Smooth muscle cell (in vitro differentiated cells): ENCODE results near the gene FGD6. TPM values are rescaled to one million over a fixed set of nuclear protein-coding genes. Genes with fewer than 3 reads are reported as not detected.

Source experiments
- DNase-seq: peaks from one replicate; lab custom pipeline; 2025; ENCODE audit not compliant: unreplicated experiment; lab: John Stamatoyannopoulos, UW
- H2AFZ ChIP-seq: fragments of 200-600 bp; sonication (generic); 2 replicates; pipeline ENCODE4 v1.6.0; 2016; ENCODE audit warnings: antibody characterized with exemption, low read depth, mild to moderate bottlenecking
- H3F3A ChIP-seq: fragments of 200-600 bp; sonication (generic); 2 replicates; pipeline ENCODE4 v1.6.0; 2017; ENCODE audit warnings: antibody characterized with exemption, low read depth
- H3K27ac ChIP-seq: fragments of 200-600 bp; sonication (generic); 2 replicates; pipeline ENCODE4 v1.5.1; 2016; ENCODE audit warnings: low read depth, mild to moderate bottlenecking
- H3K27me3 ChIP-seq: fragments of 200-600 bp; sonication (generic); 2 replicates; pipeline ENCODE4 v1.6.1; 2016; ENCODE audit warnings: low read depth, mild to moderate bottlenecking
- H3K36me3 ChIP-seq: fragments of 200-600 bp; sonication (generic); 2 replicates; pipeline ENCODE4 v1.5.1; 2016; ENCODE audit warnings: low read depth
- H3K4me1 ChIP-seq: fragments of 200-600 bp; sonication (generic); 2 replicates; pipeline ENCODE4 v1.5.1; 2016; ENCODE audit warnings: low read depth
- H3K4me2 ChIP-seq: fragments of 200-600 bp; sonication (generic); 2 replicates; pipeline ENCODE4 v1.6.0; 2016; ENCODE audit warnings: mild to moderate bottlenecking
- H3K4me3 ChIP-seq: fragments of 200-600 bp; sonication (generic); 2 replicates; pipeline ENCODE4 v1.5.1; 2016; ENCODE audit warnings: mild to moderate bottlenecking
- H3K79me2 ChIP-seq: fragments of 200-600 bp; sonication (generic); 2 replicates; pipeline ENCODE4 v1.6.0; 2016; ENCODE audit warnings: low read depth, mild to moderate bottlenecking
- H3K9ac ChIP-seq: fragments of 200-600 bp; sonication (generic); 2 replicates; pipeline ENCODE4 v1.6.0; 2016; ENCODE audit warnings: low read depth
- H3K9me3 ChIP-seq: fragments of 200-600 bp; sonication (generic); replicated peaks from 2 replicates; pipeline ENCODE4 v1.5.1; 2016; ENCODE audit warnings: low read depth
- H4K20me1 ChIP-seq: fragments of 200-600 bp; sonication (generic); 2 replicates; pipeline ENCODE4 v1.6.0; 2016; ENCODE audit warnings: low read depth
- CTCF ChIP-seq: fragments of 200-600 bp; sonication (generic); IDR thresholded peaks from 2 replicates; pipeline ENCODE4 v1.5.1; 2017; ENCODE audit warnings: borderline replicate concordance, mild to moderate bottlenecking, antibody characterized with exemption; ENCODE audit not compliant: insufficient read depth, poor library complexity, severe bottlenecking
- WGBS: methylation state at CpG from one replicate; pipeline ENCODE4 v1.1.7; 2016; ENCODE audit warnings: low lambda C conversion rate; 5-methylcytosine and 5-hydroxymethylcytosine counted together
- polyA plus RNA-seq: library from polyadenylated mRNA; unstranded; fragments of >200 nt; fragmentation: Nextera tagmentation; extraction: Ambion mirVana; gene quantifications from 2 replicates; pipeline ENCODE4 v1.2.1, GENCODE V29; 2016
- total RNA-seq: library from RNA; depleted of rRNA; stranded (reverse); fragments of >200 nt; gene quantifications from 2 replicates; pipeline ENCODE4 v1.2.3, GENCODE V29; 2014

FGD6 gene
- total and polyA plus RNA-seq, 2 experiments from 2014 or later: 2.5 to 7.7 TPM

- no peak for DNase-seq
- H3K9ac ChIP-seq: no peak overlapping the region
- no peak overlapping the region for H2AFZ ChIP-seq
These were observed 43.6 kb downstream of the FGD6 start for GRCh38 chr12:95173392-95174251.

GRCh38 chr12:95169368-95169767 is 47.9 kb downstream of the FGD6 start:
- no peak for TF ChIP-seq CTCF

More at GRCh38 chr12:95173392-95174251, 43.6 kb downstream of the FGD6 start:
- Histone ChIP-seq H3K36me3 (no peaks in the 10 kb centered on the region), H3K27ac (peak overlapping the region; percentile 59), H3K79me2 (peaks cover 7% of the 10 kb centered on the region), H4K20me1 (no peaks in the 10 kb centered on the region), H3K9me3 (no peaks in the 10 kb centered on the region), H3K4me3 (no peak overlapping the region), H3F3A (peaks cover 14% of the 10 kb centered on the region), H3K27me3 (no peaks in the 10 kb centered on the region), H3K4me1 (peaks cover 23% of the 10 kb centered on the region), H3K4me2 (peak overlapping the region; percentile 35)
- TF ChIP-seq CTCF: no peak
- WGBS: 47% methylated on average over 8 of the region's 8 CpGs

GRCh38 chr12:95168746-95169145 is 48.5 kb downstream of the FGD6 start:
- WGBS: 30% methylated on average over 2 of the region's 2 CpGs
- Histone ChIP-seq H3K79me2 (no peaks in the 10 kb centered on the region), H3K9ac (peak overlapping the region; percentile 67), H3K4me3 (no peak overlapping the region), H3F3A (peaks cover 5% of the 10 kb centered on the region), H2AFZ (no peak overlapping the region), H3K4me2 (peak overlapping the region; percentile 67), H4K20me1 (no peaks in the 10 kb centered on the region), H3K9me3 (no peaks in the 10 kb centered on the region), H3K27ac (peak overlapping the region; percentile 85), H3K4me1 (peaks cover 19% of the 10 kb centered on the region), H3K36me3 (no peaks in the 10 kb centered on the region), H3K27me3 (no peaks in the 10 kb centered on the region)
- no peak for TF ChIP-seq CTCF
- no peak for DNase-seq

More at GRCh38 chr12:95169368-95169767, 47.9 kb downstream of the FGD6 start:
- no peak for DNase-seq
- Histone ChIP-seq H3K27me3 (no peaks in the 10 kb centered on the region), H3K9ac (peak overlapping the region; percentile 67), H3F3A (peaks cover 5% of the 10 kb centered on the region), H2AFZ (no peak overlapping the region), H4K20me1 (no peaks in the 10 kb centered on the region), H3K4me2 (peak overlapping the region; percentile 67), H3K9me3 (no peaks in the 10 kb centered on the region), H3K27ac (peak overlapping the region; percentile 85), H3K4me3 (no peak overlapping the region), H3K4me1 (peaks cover 19% of the 10 kb centered on the region), H3K36me3 (no peaks in the 10 kb centered on the region), H3K79me2 (no peaks in the 10 kb centered on the region)
- WGBS: 16% methylated on average over 4 of the region's 4 CpGs
